ENCODE data around the gene ANKRD10. TPM values are rescaled to one million over a fixed set of nuclear protein-coding genes. Genes with fewer than 3 reads are reported as not detected.
"Not testable (repeated sequence)": the region's sequence is repeated elsewhere in the genome, so short reads cannot be mapped to it uniquely, and the experiment has no call there.

Gene ANKRD10
- total and polyA plus RNA-seq, 7 donors = 82.0 to 225 (median 115) TPM

DNA sequence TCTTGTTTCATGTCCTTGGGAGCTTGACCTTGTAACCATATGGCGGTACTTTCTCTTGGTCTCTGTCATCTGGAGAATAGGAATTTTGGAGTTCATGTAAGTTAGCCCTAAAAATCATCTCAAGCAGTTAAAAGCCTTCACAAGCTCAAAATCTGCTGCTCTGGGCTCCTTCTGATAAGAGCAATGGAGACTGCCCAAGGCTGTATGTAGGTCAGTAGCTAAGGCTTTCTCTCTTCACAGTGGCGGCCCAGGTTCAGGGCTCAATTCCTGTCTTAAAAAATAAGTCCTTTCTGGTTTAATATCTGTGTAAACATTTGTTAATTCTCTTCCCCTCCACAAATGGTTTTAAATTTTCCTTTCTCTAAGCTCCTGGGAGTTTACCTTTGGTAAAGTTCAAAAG lies 45.3 kb upstream of the ANKRD10 start:
- 92 to 98% (median 97%) methylated on average over 2 of the region's 2 CpGs for WGBS, 3 donors
- no peak overlapping the region for H3K4me3 ChIP-seq
- no peak for ATAC-seq
- H3K36me3 ChIP-seq (ENCODE audit: insufficient read depth in 1 of 2, low read depth in 1 of 2) = no peaks in the 10 kb centered on the region
- TF ChIP-seq, protein P1, sequence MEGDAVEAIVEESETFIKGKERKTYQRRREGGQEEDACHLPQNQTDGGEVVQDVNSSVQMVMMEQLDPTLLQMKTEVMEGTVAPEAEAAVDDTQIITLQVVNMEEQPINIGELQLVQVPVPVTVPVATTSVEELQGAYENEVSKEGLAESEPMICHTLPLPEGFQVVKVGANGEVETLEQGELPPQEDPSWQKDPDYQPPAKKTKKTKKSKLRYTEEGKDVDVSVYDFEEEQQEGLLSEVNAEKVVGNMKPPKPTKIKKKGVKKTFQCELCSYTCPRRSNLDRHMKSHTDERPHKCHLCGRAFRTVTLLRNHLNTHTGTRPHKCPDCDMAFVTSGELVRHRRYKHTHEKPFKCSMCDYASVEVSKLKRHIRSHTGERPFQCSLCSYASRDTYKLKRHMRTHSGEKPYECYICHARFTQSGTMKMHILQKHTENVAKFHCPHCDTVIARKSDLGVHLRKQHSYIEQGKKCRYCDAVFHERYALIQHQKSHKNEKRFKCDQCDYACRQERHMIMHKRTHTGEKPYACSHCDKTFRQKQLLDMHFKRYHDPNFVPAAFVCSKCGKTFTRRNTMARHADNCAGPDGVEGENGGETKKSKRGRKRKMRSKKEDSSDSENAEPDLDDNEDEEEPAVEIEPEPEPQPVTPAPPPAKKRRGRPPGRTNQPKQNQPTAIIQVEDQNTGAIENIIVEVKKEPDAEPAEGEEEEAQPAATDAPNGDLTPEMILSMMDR (IDR thresholded peaks at IDR 0.05) = no peak
- no peak overlapping the region for H3K27ac ChIP-seq
- no peaks in the 10 kb centered on the region for H3K27me3 ChIP-seq (ENCODE audit: insufficient read depth in 3 of 3, low read length in 2 of 3)
- intact Hi-C loops (cut with DNase I) = no loop called here
- DNase-seq = no peak
- H3K9me3 ChIP-seq = no peaks in the 10 kb centered on the region
- H3K4me1 ChIP-seq = no peaks in the 10 kb centered on the region

DNA sequence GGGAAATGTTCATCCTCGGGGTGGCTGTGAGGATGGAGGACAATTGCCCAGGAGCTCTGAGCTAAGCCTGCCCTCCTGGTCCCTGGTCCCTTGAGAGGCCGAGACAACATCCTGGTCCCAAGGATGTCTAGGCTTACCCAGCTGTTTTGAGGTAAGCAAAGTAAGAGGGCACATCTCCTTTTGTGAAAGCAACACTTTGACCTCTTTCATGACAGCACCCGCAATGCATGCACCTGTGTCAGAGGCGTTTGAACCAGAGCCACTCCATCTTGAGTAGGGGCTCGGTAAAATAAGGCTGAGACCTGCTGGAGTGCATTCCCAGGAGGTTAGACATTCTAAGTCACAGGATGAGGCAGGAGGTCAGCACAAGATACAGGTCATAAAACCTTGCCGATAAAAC lies 43.1 kb upstream of the ANKRD10 start:
- intact Hi-C loops (cut with DNase I) = no loop called here

DNA sequence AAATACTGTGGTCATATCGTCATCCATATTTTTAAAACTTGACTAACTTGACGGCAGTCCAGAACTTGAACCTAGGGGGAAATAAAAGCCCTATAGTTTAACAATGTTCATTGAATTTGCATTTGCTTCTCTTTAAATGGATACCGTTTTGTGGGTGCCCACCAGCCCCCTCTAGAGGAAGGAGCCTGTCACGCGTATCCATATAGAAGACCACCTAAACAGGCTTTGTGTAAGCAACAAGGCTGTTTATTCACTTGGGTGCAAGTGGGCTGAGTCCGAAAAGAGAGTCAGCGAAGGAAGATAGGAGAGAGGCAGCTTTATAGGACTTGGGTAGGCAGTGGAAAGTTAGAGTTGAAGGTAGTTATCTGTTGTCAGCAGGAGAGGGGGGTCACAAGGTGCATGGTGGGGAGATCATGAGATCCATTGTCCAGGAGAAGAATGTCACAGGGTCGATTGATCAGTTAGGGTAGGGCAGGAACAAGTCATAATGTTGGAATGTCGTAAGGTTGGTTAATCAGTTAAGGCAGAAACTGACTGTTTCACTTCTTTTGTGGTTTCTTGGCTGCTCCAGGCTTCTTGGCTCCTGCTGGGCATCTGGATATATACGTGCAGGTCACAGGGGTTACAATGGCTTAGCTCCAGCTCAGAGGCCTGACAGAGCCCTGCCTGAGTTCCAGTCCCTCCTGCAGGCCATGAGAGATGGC lies 42.5 kb upstream of the ANKRD10 start:
- DNase-seq (no peak), ATAC-seq (no peak)
- 81 to 90% (median 86%) methylated on average over 10 of the region's 10 CpGs for WGBS, 3 donors
- TF ChIP-seq, protein P1 (IDR thresholded peaks at IDR 0.05) = no peak
- intact Hi-C loops (cut with DNase I) = no loop called here
- no peak overlapping the region for H3K4me3 ChIP-seq
- no peaks in the 10 kb centered on the region for H3K4me1 ChIP-seq
- no peaks in the 10 kb centered on the region for H3K9me3 ChIP-seq
- no peaks in the 10 kb centered on the region for H3K27me3 ChIP-seq (ENCODE audit: insufficient read depth in 3 of 3, low read length in 2 of 3)
- no peaks in the 10 kb centered on the region for H3K36me3 ChIP-seq (ENCODE audit: insufficient read depth in 1 of 2, low read depth in 1 of 2)
- H3K27ac ChIP-seq = no peak overlapping the region

More for the DNA sequence above, 43.1 kb upstream of the ANKRD10 start:
- DNase-seq = no peak
- Histone ChIP-seq H3K36me3 (ENCODE audit: insufficient read depth in 1 of 2, low read depth in 1 of 2) (no peaks in the 10 kb centered on the region), H3K27me3 (ENCODE audit: insufficient read depth in 3 of 3, low read length in 2 of 3) (no peaks in the 10 kb centered on the region), H3K9me3 (no peaks in the 10 kb centered on the region), H3K27ac (no peak overlapping the region), H3K4me1 (no peaks in the 10 kb centered on the region), H3K4me3 (no peak overlapping the region)
- TF ChIP-seq, protein P1 (IDR thresholded peaks at IDR 0.05) = no peak
- ATAC-seq = no peak
- WGBS, 3 donors = 94 to 97% (median 95%) methylated on average over 6 of the region's 6 CpGs

DNA sequence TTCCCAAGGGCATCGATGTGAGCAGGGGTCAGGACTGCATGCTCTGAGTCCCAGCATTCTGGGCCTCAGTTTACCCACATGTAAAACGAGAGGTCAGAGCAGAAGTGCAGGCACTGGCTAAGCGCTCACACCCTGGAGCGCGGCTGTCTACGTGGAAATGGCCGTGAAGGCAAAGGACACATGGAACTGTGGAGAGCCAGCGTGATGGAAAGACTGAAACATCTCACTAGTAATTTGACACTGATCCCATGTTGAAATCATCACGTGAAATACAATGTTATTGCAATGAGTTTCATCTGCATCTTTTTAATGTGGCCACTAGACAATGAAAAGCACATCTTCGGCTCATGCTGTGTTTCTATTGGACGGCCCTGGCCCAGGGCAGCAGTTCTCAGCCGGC lies 41.3 kb upstream of the ANKRD10 start:
- DNase-seq; H3K36me3 ChIP-seq (ENCODE audit: insufficient read depth in 1 of 2, low read depth in 1 of 2); intact Hi-C loops (cut with DNase I); H3K27ac ChIP-seq; ATAC-seq; H3K4me3 ChIP-seq; H3K4me1 ChIP-seq; H3K9me3 ChIP-seq; H3K27me3 ChIP-seq (ENCODE audit: insufficient read depth in 3 of 3, low read length in 2 of 3): not testable (repeated sequence)
- 77 to 81% (median 81%) methylated on average over 11 of the region's 12 CpGs for WGBS, 3 donors

DNA sequence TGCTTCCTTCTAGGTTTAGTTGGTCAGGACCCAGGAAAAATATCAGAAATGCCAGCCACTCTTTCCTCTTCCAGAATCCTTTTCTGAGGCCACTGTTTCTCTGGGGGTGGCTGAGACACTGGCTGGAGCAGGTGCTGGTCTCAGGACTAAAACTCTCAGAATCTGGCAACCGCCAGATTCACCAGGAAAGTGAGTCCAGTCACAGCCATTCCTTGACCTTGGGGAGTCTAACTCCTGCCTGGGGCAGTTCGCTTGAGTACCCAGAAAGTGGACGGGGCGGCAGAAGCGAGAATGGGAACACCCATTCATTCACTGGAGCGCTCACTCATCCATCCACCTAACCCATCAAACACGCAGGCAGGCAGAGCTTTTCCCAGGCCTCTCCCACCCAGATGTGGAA lies 40.7 kb upstream of the ANKRD10 start:
- H3K4me1 ChIP-seq; H3K9me3 ChIP-seq; H3K4me3 ChIP-seq; H3K27ac ChIP-seq; DNase-seq; H3K27me3 ChIP-seq (ENCODE audit: insufficient read depth in 3 of 3, low read length in 2 of 3); H3K36me3 ChIP-seq (ENCODE audit: insufficient read depth in 1 of 2, low read depth in 1 of 2); intact Hi-C loops (cut with DNase I): not testable (repeated sequence)
- WGBS, 3 donors = 77 to 94% (median 81%) methylated on average over 6 to 7 of the region's 7 CpGs
- ATAC-seq = peak in 1 of 4 donors; percentile 1

DNA sequence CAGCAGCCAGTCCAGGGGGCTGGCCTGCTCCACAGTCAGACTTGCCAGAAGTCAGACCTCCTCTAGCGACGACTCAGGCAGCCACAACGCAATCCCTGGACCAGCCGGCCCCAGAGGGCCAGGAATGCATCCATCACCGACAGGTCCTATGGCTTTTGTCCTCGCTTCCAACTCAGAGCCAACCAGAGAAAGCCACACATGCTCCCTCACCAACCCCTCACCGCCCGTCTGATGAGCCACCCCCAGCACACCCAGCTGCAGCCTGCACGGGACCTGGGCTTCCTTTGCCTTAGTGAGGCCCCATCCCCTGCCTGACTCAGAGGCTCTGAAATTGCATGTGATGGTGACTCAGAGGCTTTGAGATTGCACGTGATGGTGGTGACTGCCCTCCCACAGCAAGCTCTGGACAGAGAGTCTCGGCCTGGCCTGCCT lies 40.2 kb upstream of the ANKRD10 start:
- H3K27ac ChIP-seq; H3K36me3 ChIP-seq (ENCODE audit: insufficient read depth in 1 of 2, low read depth in 1 of 2); H3K4me3 ChIP-seq; H3K9me3 ChIP-seq; H3K27me3 ChIP-seq (ENCODE audit: insufficient read depth in 3 of 3, low read length in 2 of 3); intact Hi-C loops (cut with DNase I); H3K4me1 ChIP-seq: not testable (repeated sequence)
- 55 to 68% (median 57%) methylated on average over 11 of the region's 11 CpGs for WGBS, 3 donors
- ATAC-seq (peak; percentile 86 to 92 (median 90)), DNase-seq (peak; percentile 66 to 74)

DNA sequence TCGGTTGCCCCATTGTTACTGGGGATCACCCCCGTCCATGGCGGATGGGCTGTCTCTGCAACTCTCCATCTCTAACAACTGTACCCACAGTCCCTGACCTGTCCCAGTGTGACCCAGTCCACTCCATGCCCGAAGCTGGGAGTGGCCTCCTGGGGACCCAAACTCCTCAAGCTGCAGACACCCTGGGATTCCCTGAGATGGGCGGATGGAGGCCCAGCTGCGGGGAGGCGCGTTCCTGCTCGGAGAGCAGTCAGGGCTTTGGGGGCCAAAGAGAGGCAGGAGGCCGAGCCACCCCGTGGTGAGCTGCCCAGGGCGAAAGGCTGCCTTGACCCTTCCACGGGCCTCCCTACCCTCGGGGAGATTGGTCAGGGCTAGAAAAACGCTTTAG lies 39.7 kb upstream of the ANKRD10 start:
- DNase-seq; ATAC-seq; intact Hi-C loops (cut with DNase I); H3K4me1 ChIP-seq; H3K27ac ChIP-seq; H3K4me3 ChIP-seq; H3K9me3 ChIP-seq; H3K36me3 ChIP-seq (ENCODE audit: insufficient read depth in 1 of 2, low read depth in 1 of 2); H3K27me3 ChIP-seq (ENCODE audit: insufficient read depth in 3 of 3, low read length in 2 of 3): not testable (repeated sequence)
- 84 to 88% (median 86%) methylated on average over 12 to 13 of the region's 15 CpGs for WGBS, 3 donors
